OCI-LY1 (cell line): ENCODE results near the gene TLR4.

ENCODE experiments used
- H2AFZ ChIP-seq: fragments of 200-600 bp; sonication (generic), shearing (Covaris generic); 2 replicates; pipeline ENCODE4 v1.6.0; 2014; ENCODE audit warnings: antibody characterized with exemption, mild to moderate bottlenecking, low read length
- H3F3A ChIP-seq: fragments of 200-600 bp; sonication (generic), shearing (Covaris generic); 2 replicates; pipeline ENCODE4 v1.6.0; 2014; ENCODE audit warnings: mild to moderate bottlenecking, antibody characterized with exemption, low read length, moderate library complexity; ENCODE audit not compliant: insufficient read depth
- H3K27ac ChIP-seq: fragments of 200-600 bp; sonication (generic); 2 replicates; pipeline ENCODE4 v1.5.1; 2014; ENCODE audit warnings: low read length, mixed run types, mild to moderate bottlenecking, low read depth; ENCODE audit not compliant: poor library complexity, severe bottlenecking
- H3K27me3 ChIP-seq: fragments of 200-600 bp; sonication (generic); 2 replicates; pipeline ENCODE4 v1.6.0; 2014; ENCODE audit warnings: antibody characterized with exemption, mild to moderate bottlenecking, low read length, moderate library complexity; ENCODE audit not compliant: insufficient read depth
- H3K36me3 ChIP-seq: fragments of 200-600 bp; sonication (generic); 2 replicates; pipeline ENCODE4 v1.6.1; 2014; ENCODE audit warnings: mild to moderate bottlenecking, antibody characterized with exemption, low read length, moderate library complexity, mixed read lengths; ENCODE audit not compliant: insufficient read depth
- H3K4me1 ChIP-seq: fragments of 200-600 bp; sonication (generic); 2 replicates; pipeline ENCODE4 v1.5.1; 2014; ENCODE audit warnings: mild to moderate bottlenecking, low read length, moderate library complexity; ENCODE audit not compliant: insufficient read depth, severe bottlenecking
- H3K4me2 ChIP-seq: fragments of 200-600 bp; sonication (generic), shearing (Covaris generic); 2 replicates; pipeline ENCODE4 v1.6.1; 2014; ENCODE audit warnings: low read length
- H3K4me3 ChIP-seq: fragments of 200-600 bp; sonication (generic); 2 replicates; pipeline ENCODE4 v1.5.1; 2014; ENCODE audit warnings: low read length, low read depth, mild to moderate bottlenecking, mixed read lengths; ENCODE audit not compliant: poor library complexity, severe bottlenecking
- H3K79me2 ChIP-seq: fragments of 200-600 bp; shearing (Covaris generic); 2 replicates; pipeline ENCODE4 v1.6.1; 2016; ENCODE audit warnings: mixed run types, low read length, mixed read lengths; ENCODE audit not compliant: insufficient read depth
- H3K9ac ChIP-seq: fragments of 200-600 bp; sonication (generic), shearing (Covaris generic); 2 replicates; pipeline ENCODE4 v1.6.1; 2014; ENCODE audit warnings: mild to moderate bottlenecking, low read length, mixed read lengths
- H3K9me2 ChIP-seq: fragments of 200-600 bp; sonication (generic), shearing (Covaris generic); 2 replicates; pipeline ENCODE4 v1.6.1; 2014; ENCODE audit warnings: low read depth, mild to moderate bottlenecking, low read length, mixed read lengths
- H3K9me3 ChIP-seq: fragments of 200-600 bp; shearing (Covaris generic); 2 replicates; pipeline ENCODE4 v1.6.1; 2014; ENCODE audit warnings: low read length, mixed read lengths
- H4K20me1 ChIP-seq: fragments of 200-600 bp; sonication (generic), shearing (Covaris generic); 2 replicates; pipeline ENCODE4 v1.6.0; 2016; ENCODE audit warnings: mild to moderate bottlenecking, low read length; ENCODE audit not compliant: insufficient read depth
- EZH2 ChIP-seq: fragments of 200-600 bp; sonication (generic), shearing (Covaris generic); IDR thresholded peaks from 2 replicates; pipeline ENCODE4 v1.8.0; 2017; ENCODE audit warnings: borderline replicate concordance, mixed run types, mild to moderate bottlenecking, antibody characterized with exemption, low read length, moderate library complexity, mixed read lengths
- TF ChIP-seq, protein P1 (sequence below): fragments of 200-600 bp; sonication (generic), shearing (Covaris generic); IDR thresholded peaks from 2 replicates; pipeline ENCODE4 v1.5.1; 2017; ENCODE audit warnings: mild to moderate bottlenecking, antibody characterized with exemption, low read length, moderate library complexity, mixed read lengths

TLR4 gene

DNA sequence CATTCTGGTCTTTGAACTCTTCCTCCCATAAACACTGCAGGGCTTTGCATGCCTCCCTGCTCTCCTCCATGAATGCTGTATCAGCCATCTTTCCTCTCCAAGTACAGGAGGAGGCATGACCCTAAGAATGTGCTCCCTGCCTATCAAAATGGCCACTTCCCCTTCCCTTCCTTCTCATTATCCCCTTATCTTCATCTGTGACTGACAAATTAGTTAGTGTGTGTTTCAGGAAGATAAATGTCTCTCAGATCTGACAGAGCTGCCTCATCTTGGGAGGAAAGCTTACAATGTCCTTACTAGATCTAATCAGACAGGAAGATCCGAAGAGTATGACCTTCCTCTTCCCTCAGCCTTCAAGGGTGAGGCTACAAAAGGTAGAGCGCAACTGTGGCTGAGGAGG is 46.2 kb downstream of the TLR4 start:
- H4K20me1 ChIP-seq, result no peaks in the 10 kb centered on the region
- H2AFZ ChIP-seq, result no peak overlapping the region
- no peaks in the 10 kb centered on the region for H3K79me2 ChIP-seq
- no peaks in the 10 kb centered on the region for H3F3A ChIP-seq
- H3K4me2 ChIP-seq, result no peak overlapping the region
- no peak overlapping the region for H3K9ac ChIP-seq
- TF ChIP-seq, protein P1, sequence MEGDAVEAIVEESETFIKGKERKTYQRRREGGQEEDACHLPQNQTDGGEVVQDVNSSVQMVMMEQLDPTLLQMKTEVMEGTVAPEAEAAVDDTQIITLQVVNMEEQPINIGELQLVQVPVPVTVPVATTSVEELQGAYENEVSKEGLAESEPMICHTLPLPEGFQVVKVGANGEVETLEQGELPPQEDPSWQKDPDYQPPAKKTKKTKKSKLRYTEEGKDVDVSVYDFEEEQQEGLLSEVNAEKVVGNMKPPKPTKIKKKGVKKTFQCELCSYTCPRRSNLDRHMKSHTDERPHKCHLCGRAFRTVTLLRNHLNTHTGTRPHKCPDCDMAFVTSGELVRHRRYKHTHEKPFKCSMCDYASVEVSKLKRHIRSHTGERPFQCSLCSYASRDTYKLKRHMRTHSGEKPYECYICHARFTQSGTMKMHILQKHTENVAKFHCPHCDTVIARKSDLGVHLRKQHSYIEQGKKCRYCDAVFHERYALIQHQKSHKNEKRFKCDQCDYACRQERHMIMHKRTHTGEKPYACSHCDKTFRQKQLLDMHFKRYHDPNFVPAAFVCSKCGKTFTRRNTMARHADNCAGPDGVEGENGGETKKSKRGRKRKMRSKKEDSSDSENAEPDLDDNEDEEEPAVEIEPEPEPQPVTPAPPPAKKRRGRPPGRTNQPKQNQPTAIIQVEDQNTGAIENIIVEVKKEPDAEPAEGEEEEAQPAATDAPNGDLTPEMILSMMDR, result no peak
- no peak for TF ChIP-seq EZH2
- no peaks in the 10 kb centered on the region for H3K9me2 ChIP-seq
- H3K27me3 ChIP-seq, result no peaks in the 10 kb centered on the region
- no peaks in the 10 kb centered on the region for H3K36me3 ChIP-seq
- H3K9me3 ChIP-seq, result no peaks in the 10 kb centered on the region
- H3K27ac ChIP-seq, result no peak overlapping the region
- no peaks in the 10 kb centered on the region for H3K4me1 ChIP-seq
- H3K4me3 ChIP-seq, result no peak overlapping the region

DNA sequence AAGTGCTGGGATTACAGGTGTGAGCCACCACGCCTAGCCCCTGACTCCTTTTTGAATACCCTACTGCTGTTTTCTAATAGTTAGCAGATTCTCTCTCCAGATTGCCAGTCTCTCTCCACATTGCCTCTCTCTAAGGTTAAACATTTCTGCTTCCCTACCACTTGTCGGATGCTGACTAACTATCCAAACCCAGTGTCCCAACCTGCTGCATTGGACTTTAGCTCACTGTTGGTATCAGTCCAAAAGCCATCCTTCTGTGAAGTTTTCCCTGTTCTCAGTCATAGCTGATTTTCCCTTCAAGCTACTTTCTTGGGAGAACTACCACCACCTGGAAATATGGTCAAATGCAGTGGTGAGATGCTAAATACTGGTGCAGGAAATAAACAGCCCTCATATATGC is 48.7 kb downstream of the TLR4 start:
- Histone ChIP-seq H3K79me2 (no peaks in the 10 kb centered on the region), H3K4me3 (no peak overlapping the region), H3F3A (no peaks in the 10 kb centered on the region), H3K4me2 (no peak overlapping the region), H3K4me1 (no peaks in the 10 kb centered on the region), H4K20me1 (no peaks in the 10 kb centered on the region), H3K27ac (no peak overlapping the region), H3K9me2 (no peaks in the 10 kb centered on the region), H3K9me3 (no peaks in the 10 kb centered on the region), H2AFZ (no peak overlapping the region), H3K27me3 (no peaks in the 10 kb centered on the region), H3K9ac (no peak overlapping the region), H3K36me3 (no peaks in the 10 kb centered on the region)
- TF ChIP-seq EZH2, result no peak
- TF ChIP-seq, protein P1, result no peak

GRCh38 chr9:117757561-117758190 is 53.5 kb downstream of the TLR4 start:
- no peak overlapping the region for H3K4me2 ChIP-seq
- H4K20me1 ChIP-seq, result no peaks in the 10 kb centered on the region
- H3K27ac ChIP-seq, result no peak overlapping the region
- no peaks in the 10 kb centered on the region for H3F3A ChIP-seq
- H3K36me3 ChIP-seq, result no peaks in the 10 kb centered on the region
- no peak overlapping the region for H2AFZ ChIP-seq
- H3K4me1 ChIP-seq, result no peaks in the 10 kb centered on the region
- no peaks in the 10 kb centered on the region for H3K9me2 ChIP-seq
- no peak for TF ChIP-seq EZH2
- TF ChIP-seq, protein P1, result no peak
- H3K9ac ChIP-seq, result no peak overlapping the region
- H3K79me2 ChIP-seq, result no peaks in the 10 kb centered on the region
- H3K27me3 ChIP-seq, result no peaks in the 10 kb centered on the region
- no peaks in the 10 kb centered on the region for H3K9me3 ChIP-seq
- no peak overlapping the region for H3K4me3 ChIP-seq
